Loucy (cell line): ENCODE measurements around the gene YWHAQ.

ENCODE experiments used
- CTCF ChIP-seq: fragments of 200-600 bp; sonication (generic); conservative IDR thresholded peaks from 2 replicates; pipeline ENCODE4 v1.5.1; 2014; ENCODE audit warnings: mild to moderate bottlenecking, antibody characterized with exemption, low read length
- EZH2phosphoT487 ChIP-seq: fragments of 200-600 bp; IDR thresholded peaks from 2 replicates; pipeline ENCODE4 v1.6.1; 2018; ENCODE audit warnings: antibody characterized with exemption, mild to moderate bottlenecking, moderate library complexity, borderline replicate concordance

GRCh38 chr2:9556121-9556743 is 74.6 kb downstream of the YWHAQ start:
- TF ChIP-seq CTCF = no peak
- no peak for TF ChIP-seq EZH2phosphoT487
